ENCODE measurements around the gene LOXL1. TPM values are rescaled to one million over a fixed set of nuclear protein-coding genes. Genes with fewer than 3 reads are reported as not detected.

Gene LOXL1
- polyA plus RNA-seq, 3 donors: 0.07 TPM; not detected in 2

DNA sequence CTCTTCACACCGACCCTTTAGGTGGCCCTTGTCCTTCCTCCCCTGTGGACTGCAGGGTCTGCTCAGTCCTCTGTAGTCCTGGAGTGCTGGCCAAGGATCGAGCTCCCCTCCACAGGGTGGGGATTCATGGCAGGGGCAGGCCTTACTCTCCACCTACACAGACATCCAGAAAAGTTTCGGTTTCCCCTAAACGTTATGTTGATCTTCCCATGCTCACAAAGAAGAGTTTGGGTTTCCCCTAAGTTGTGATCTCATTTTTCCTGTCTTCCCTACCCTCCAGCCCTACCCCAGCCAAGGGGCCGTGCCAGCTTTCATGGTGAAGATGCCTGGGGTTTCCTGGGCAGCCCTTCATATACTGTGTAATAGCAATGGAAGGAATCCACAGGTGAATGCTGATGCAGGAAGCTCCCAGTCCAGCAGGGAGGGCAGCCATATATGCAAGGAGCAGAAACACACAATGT, 55.5 kb downstream of the LOXL1 start:
- Histone ChIP-seq H3K27me3 (ENCODE audit: control insufficient read depth in 2 of 2, insufficient read depth in 2 of 2, low read length in 2 of 2) (no peaks in the 10 kb centered on the region), H3K9ac (ENCODE audit: insufficient read depth, low read length, poor library complexity, severe bottlenecking) (peak overlapping the region; percentile 41), H3K4me1 (ENCODE audit: control insufficient read depth in 1 of 2, insufficient read depth in 2 of 2, low read length in 2 of 2) (peaks cover 35 to 36% of the 10 kb centered on the region in 2 donors), H3K79me2 (ENCODE audit: insufficient read depth, low read length) (no peaks in the 10 kb centered on the region), H3K4me2 (replicated peaks; ENCODE audit: extremely low read depth, low read length, poor library complexity, severe bottlenecking) (peak overlapping the region; percentile 44), H3K36me3 (replicated peaks in 1 of 2; ENCODE audit: control insufficient read depth in 1 of 2, insufficient read depth in 2 of 2, low read length in 2 of 2) (no peaks in the 10 kb centered on the region), H2AFZ (ENCODE audit: insufficient read depth, low read depth, low read length, poor library complexity, severe bottlenecking) (peak overlapping the region; percentile 72), H3K27ac (ENCODE audit: low read depth in 1 of 2, low read length in 2 of 2) (peak overlapping the region; percentile 40 to 65), H3K9me3 (replicated peaks in 1 of 2; ENCODE audit: control insufficient read depth in 1 of 2, insufficient read depth in 1 of 2, low read length in 2 of 2) (no peaks in the 10 kb centered on the region), H4K20me1 (ENCODE audit: insufficient read depth, low read length) (no peaks in the 10 kb centered on the region), H3K4me3 (replicated peaks in 1 of 3; ENCODE audit: low read depth in 2 of 3, low read length in 3 of 3) (peak overlapping the region in 1 of 3 experiments; percentile 33)
- peaks cover 0 to 2% (median 0%) of the 10 kb centered on the region in 3 donors for H3K27me3 Mint-ChIP-seq (ENCODE audit: low read depth in 3 of 3)
- H3K4me3 Mint-ChIP-seq: peak overlapping the region in 1 of 2 donors; percentile 26
- peaks cover 10 to 20% of the 10 kb centered on the region in 2 donors for H3K36me3 Mint-ChIP-seq
- peak overlapping the region; percentile 4 to 89 (median 65) for H3K27ac Mint-ChIP-seq
- intact Hi-C loops (cut with micrococcal nuclease): no loop called here
- H3K9me3 Mint-ChIP-seq: no peaks in the 10 kb centered on the region
- TF ChIP-seq, protein P1, sequence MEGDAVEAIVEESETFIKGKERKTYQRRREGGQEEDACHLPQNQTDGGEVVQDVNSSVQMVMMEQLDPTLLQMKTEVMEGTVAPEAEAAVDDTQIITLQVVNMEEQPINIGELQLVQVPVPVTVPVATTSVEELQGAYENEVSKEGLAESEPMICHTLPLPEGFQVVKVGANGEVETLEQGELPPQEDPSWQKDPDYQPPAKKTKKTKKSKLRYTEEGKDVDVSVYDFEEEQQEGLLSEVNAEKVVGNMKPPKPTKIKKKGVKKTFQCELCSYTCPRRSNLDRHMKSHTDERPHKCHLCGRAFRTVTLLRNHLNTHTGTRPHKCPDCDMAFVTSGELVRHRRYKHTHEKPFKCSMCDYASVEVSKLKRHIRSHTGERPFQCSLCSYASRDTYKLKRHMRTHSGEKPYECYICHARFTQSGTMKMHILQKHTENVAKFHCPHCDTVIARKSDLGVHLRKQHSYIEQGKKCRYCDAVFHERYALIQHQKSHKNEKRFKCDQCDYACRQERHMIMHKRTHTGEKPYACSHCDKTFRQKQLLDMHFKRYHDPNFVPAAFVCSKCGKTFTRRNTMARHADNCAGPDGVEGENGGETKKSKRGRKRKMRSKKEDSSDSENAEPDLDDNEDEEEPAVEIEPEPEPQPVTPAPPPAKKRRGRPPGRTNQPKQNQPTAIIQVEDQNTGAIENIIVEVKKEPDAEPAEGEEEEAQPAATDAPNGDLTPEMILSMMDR (IDR thresholded peaks at IDR 0.05): no peak
- peaks cover 26% of the 10 kb centered on the region for H3K4me1 Mint-ChIP-seq
- no CpG with 5 or more reads among the region's 5 CpGs for WGBS (ENCODE audit: insufficient coverage)
- peak in 1 of 3 donors; percentile 42 for DNase-seq

DNA sequence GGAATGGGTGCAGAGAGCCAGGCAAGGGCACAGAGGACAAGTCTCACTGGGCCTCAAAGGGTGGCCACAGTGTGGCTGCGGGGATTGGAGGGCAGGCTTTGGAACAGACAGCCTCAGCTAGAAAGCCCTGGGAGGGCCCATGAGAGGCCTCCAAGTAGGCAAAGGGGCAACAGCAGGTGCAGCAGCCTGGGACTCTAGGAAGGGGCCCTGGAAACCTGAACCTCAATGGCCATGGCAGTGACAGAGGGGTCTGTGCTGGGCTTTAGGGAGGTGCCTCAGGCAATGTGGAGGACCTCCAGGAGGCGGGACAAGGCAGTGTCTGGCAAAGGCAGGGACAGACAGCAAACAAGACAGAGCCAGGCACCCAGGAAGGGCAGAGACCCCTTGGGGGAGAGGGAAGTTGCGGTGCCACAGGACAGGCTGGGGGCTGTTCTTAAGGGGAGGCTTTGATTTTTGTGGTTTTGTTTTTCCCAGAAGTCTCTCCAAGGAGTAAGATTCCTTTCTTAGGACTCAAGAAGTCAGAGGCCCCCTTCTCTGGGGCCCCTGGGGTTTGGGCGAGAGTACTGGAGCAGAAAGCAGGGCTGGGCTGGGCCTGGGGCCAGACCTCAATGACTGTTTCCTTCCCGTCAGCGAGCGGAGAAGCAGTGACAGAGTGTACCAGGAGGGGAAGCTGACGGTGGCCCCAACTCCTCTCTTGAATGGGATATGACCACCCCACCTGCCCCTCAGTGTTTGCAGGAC, 56.1 kb downstream of the LOXL1 start:
- peak overlapping the region in 1 of 3 experiments; percentile 33 for H3K4me3 ChIP-seq (replicated peaks in 1 of 3; ENCODE audit: low read depth in 2 of 3, low read length in 3 of 3)
- Mint-ChIP-seq H3K27ac (peak overlapping the region; percentile 60 to 89 (median 78)), H3K4me1 (peaks cover 26% of the 10 kb centered on the region), H3K9me3 (no peaks in the 10 kb centered on the region), H3K27me3 (ENCODE audit: low read depth in 3 of 3) (peaks cover 0 to 2% (median 0%) of the 10 kb centered on the region in 3 donors), H3K36me3 (peaks cover 13 to 25% of the 10 kb centered on the region in 2 donors), H3K4me3 (peak overlapping the region in 1 of 2 donors; percentile 79)
- peak; percentile 34 to 51 (median 35) for DNase-seq
- WGBS (ENCODE audit: insufficient coverage): 6% methylated on average over 3 of the region's 8 CpGs
- peaks cover 35 to 36% of the 10 kb centered on the region in 2 donors for H3K4me1 ChIP-seq (ENCODE audit: control insufficient read depth in 1 of 2, insufficient read depth in 2 of 2, low read length in 2 of 2)
- peak overlapping the region; percentile 44 for H3K4me2 ChIP-seq (replicated peaks; ENCODE audit: extremely low read depth, low read length, poor library complexity, severe bottlenecking)
- H3K79me2 ChIP-seq (ENCODE audit: insufficient read depth, low read length): no peaks in the 10 kb centered on the region
- no peaks in the 10 kb centered on the region for H3K9me3 ChIP-seq (replicated peaks in 1 of 2; ENCODE audit: control insufficient read depth in 1 of 2, insufficient read depth in 1 of 2, low read length in 2 of 2)
- H4K20me1 ChIP-seq (ENCODE audit: insufficient read depth, low read length): no peaks in the 10 kb centered on the region
- H3K27me3 ChIP-seq (ENCODE audit: control insufficient read depth in 2 of 2, insufficient read depth in 2 of 2, low read length in 2 of 2): no peaks in the 10 kb centered on the region
- TF ChIP-seq, protein P1 (IDR thresholded peaks at IDR 0.05): no peak
- H2AFZ ChIP-seq (ENCODE audit: insufficient read depth, low read depth, low read length, poor library complexity, severe bottlenecking): peak overlapping the region; percentile 72
- H3K27ac ChIP-seq (ENCODE audit: low read depth in 1 of 2, low read length in 2 of 2): peak overlapping the region; percentile 40 to 65
- intact Hi-C loops (cut with micrococcal nuclease): no loop called here
- peak overlapping the region; percentile 41 for H3K9ac ChIP-seq (ENCODE audit: insufficient read depth, low read length, poor library complexity, severe bottlenecking)
- peaks cover 0 to 2% of the 10 kb centered on the region in 2 donors for H3K36me3 ChIP-seq (replicated peaks in 1 of 2; ENCODE audit: control insufficient read depth in 1 of 2, insufficient read depth in 2 of 2, low read length in 2 of 2)

Measured in CD14-positive monocyte (primary cell).